Naive thymus-derived CD4-positive, alpha-beta T cell (primary cell): Measurements from ENCODE around the gene SYT1. TPM values are rescaled to one million over a fixed set of nuclear protein-coding genes. Genes with fewer than 3 reads are reported as not detected.

ENCODE experiments used
- microRNA-seq: library from miRNA; unstranded; fragments of <30 nt; microRNA quantifications from one replicate; pipeline ENCODE4 v1.2.0, GENCODE V29; 2022; ENCODE audit warnings: borderline microRNAs expressed
- polyA plus RNA-seq, 2 donors: library from polyadenylated mRNA; unstranded; fragments of 300-500 nt; fragmentation: Illumina TruSeq; gene quantifications; one replicate each; pipeline ENCODE4 v1.2.3, GENCODE V29; 2021
- total RNA-seq, 6 experiments: library from RNA in 5 of 6; stranded (reverse) in 5 of 6; gene quantifications; 1 replicate in 5 of 6; 2 replicates in 1 of 6; pipeline ENCODE4 v1.2.3 and lab custom pipeline; 2021 to 2026

Gene SYT1
- total and polyA plus RNA-seq, 7 experiments from 2014 or later: 0.98 TPM; not detected in 6

Small RNAs within 50 kb of the gene (microRNA-seq; reads per million reads assigned to microRNA genes)
- gene MIR1252: not detected
